SK-N-SH (cell line): Measurements from ENCODE around the gene RAB27B.
"Not testable (repeated sequence)": the region's sequence is repeated elsewhere in the genome, so short reads cannot be mapped to it uniquely, and the experiment has no call there.

ENCODE experiments used
- EZH2phosphoT487 ChIP-seq: fragments of 200-600 bp; sonication (generic); IDR thresholded peaks from 2 replicates; pipeline ENCODE4 v1.6.1; 2017; ENCODE audit warnings: low read depth, mixed run types, mild to moderate bottlenecking, antibody characterized with exemption, moderate library complexity, borderline replicate concordance
- TF ChIP-seq, protein P1 (sequence below): fragments of 200-600 bp; sonication (generic); IDR thresholded peaks from 2 replicates; pipeline ENCODE4 v1.6.1; 2017; ENCODE audit warnings: antibody characterized with exemption, mild to moderate bottlenecking, moderate library complexity

DNA sequence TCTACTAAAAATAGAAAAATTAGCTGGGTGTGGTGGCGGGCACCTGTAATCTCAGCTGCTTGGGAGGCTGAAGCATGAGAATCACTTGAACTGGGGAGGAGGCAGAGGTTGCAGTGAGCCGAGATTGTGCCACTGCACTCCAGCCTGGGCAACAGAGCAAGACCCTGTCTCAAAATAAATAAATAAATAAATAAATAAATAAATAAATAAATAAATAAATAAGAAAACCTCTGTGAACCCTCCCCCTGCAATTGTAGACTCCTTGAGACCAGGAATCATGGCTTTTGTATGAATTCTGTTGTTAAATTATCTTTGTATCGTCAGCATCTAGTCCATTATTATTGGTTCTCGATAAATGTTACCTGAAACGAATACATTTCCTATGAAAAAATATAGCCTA is 17.6 kb upstream of the RAB27B start:
- TF ChIP-seq, protein P1, sequence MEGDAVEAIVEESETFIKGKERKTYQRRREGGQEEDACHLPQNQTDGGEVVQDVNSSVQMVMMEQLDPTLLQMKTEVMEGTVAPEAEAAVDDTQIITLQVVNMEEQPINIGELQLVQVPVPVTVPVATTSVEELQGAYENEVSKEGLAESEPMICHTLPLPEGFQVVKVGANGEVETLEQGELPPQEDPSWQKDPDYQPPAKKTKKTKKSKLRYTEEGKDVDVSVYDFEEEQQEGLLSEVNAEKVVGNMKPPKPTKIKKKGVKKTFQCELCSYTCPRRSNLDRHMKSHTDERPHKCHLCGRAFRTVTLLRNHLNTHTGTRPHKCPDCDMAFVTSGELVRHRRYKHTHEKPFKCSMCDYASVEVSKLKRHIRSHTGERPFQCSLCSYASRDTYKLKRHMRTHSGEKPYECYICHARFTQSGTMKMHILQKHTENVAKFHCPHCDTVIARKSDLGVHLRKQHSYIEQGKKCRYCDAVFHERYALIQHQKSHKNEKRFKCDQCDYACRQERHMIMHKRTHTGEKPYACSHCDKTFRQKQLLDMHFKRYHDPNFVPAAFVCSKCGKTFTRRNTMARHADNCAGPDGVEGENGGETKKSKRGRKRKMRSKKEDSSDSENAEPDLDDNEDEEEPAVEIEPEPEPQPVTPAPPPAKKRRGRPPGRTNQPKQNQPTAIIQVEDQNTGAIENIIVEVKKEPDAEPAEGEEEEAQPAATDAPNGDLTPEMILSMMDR = not testable (repeated sequence)
- TF ChIP-seq EZH2phosphoT487 = not testable (repeated sequence)
